ENCODE measurements around the gene HYPK.
A peak's percentile ranks its signal among the peaks of the same experiment; 100 is the strongest.
"Not testable (repeated sequence)": the region's sequence is repeated elsewhere in the genome, so short reads cannot be mapped to it uniquely, and the experiment has no call there.

HYPK gene

DNA sequence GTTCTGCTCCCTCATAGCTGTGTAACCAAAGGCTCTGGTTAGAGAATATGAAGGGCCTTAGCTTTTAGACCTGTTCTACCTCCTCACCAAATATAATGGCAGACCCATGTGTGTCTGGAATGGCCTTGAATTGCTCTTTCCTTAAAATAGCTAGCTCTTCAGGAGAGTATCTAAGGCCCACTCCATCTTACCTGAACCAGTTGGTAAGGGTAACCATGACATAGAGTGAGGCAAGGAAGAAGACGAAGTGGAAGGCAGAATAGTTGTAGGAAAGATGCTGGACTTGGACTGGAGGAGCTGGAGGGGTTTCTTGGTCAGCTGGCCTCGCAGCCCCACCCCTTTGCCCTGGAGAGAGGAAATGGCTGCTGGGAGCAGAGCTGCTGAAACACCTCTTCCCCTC, 5.2 kb upstream of the HYPK start:
- no peak for DNase-seq (ENCODE audit: low read depth)
- no peak overlapping the region for H3K4me3 ChIP-seq (ENCODE audit: low read length)
- TF ChIP-seq, protein P1, sequence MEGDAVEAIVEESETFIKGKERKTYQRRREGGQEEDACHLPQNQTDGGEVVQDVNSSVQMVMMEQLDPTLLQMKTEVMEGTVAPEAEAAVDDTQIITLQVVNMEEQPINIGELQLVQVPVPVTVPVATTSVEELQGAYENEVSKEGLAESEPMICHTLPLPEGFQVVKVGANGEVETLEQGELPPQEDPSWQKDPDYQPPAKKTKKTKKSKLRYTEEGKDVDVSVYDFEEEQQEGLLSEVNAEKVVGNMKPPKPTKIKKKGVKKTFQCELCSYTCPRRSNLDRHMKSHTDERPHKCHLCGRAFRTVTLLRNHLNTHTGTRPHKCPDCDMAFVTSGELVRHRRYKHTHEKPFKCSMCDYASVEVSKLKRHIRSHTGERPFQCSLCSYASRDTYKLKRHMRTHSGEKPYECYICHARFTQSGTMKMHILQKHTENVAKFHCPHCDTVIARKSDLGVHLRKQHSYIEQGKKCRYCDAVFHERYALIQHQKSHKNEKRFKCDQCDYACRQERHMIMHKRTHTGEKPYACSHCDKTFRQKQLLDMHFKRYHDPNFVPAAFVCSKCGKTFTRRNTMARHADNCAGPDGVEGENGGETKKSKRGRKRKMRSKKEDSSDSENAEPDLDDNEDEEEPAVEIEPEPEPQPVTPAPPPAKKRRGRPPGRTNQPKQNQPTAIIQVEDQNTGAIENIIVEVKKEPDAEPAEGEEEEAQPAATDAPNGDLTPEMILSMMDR (conservative IDR thresholded peaks at IDR 0.05; ENCODE audit: low read length) = no peak

DNA sequence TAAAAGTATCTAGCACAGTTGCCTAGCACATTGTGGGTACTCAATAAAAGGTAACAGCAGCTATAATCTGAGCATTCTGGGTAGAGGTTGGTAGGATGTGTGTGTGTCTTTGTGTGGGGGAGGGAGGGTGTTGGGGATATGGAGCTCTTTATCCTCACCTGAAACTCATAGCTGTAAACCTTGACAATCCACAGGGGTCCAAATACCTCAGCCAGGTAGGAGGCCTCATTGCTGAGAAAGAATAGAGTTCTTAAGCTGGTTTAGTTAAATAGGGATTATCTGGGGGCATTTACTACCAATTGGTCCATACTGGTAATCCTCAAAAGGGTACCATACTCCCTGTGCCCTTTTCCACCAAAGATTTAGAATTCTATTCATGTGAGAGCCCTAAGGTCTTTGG, 4.4 kb upstream of the HYPK start:
- TF ChIP-seq, protein P1 (conservative IDR thresholded peaks at IDR 0.05; ENCODE audit: low read length) = no peak
- DNase-seq (ENCODE audit: low read depth) = no peak
- H3K4me3 ChIP-seq (ENCODE audit: low read length) = no peak overlapping the region

DNA sequence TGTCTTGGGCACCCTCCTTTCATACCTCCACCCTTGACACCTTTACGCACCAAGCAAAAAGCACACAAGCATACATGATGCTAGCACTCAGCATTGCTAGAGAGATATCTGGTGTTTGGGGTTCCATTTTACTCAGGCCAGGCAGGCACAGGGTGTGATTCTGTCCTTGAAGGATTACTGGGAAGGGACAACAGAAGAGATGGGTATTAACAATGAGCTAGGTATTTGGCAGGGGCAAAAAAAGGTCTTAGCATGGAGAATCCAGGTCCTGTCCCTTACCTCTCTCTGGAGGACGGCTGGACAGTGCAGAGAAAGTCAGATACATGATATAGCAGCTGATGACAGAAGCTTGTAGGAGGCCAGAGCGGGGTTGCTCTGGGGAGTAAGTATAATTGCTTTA, 3.8 kb upstream of the HYPK start:
- no peak for DNase-seq (ENCODE audit: low read depth)
- no peak overlapping the region for H3K4me3 ChIP-seq (ENCODE audit: low read length)
- TF ChIP-seq, protein P1 (conservative IDR thresholded peaks at IDR 0.05; ENCODE audit: low read length) = no peak

DNA sequence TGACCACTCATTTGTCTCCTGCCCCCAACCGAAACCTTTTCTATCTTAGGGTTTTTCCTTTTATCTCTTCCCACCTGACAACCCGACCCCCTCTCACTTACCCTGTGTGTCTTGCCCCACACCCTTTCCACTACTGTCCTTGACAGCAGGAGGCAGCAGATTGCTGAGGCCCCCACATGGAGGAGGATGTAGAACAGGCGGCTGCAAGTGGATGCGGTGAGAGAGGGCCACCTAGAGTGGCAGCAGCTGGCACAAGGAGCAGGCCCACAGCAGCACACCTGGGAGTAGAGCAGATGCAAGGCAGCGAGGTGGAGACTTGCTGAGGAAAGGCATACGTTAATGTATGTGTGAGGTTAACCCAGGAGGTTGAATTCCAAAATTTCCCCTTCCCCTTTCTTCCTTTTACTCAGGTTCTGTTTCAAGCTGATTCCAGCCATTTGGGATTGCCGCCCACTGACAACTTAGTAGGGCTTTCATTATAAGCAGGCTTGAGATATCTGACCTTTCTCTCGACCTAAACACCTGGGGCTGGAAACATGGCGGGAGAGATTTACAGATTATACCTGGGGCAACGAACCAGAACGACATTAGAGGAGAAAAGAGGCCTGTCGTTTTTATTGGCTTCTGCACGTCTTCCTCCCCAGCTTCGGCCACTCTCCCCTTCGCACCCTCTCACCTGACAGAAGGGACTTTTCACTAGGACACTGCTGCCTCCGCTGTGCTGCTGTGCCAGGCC, 1.0 kb upstream of the HYPK start:
- H3K4me3 ChIP-seq (ENCODE audit: low read length) = no peak overlapping the region
- TF ChIP-seq, protein P1 (conservative IDR thresholded peaks at IDR 0.05; ENCODE audit: low read length) = no peak
- no peak for DNase-seq (ENCODE audit: low read depth)

DNA sequence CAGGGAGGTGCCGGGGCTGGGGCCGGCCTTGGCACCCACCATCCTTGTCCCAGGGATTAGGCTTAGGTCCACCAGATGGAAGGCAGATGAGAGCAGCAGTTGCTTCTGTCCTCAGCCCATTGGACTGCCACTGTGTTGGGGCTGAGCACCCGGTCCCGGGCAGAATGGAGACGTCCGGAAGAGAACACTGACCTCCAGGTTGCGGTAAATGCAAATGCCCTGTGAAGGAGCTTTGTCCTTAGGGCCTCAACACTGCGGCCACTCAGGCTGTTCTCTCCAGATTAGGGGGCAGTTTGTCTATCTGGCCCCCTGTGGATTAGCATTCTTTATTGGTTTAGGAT, 484 bp upstream of the HYPK start, which contains the start of gene SERINC4:
Gene SERINC4 (minus strand): TSS at position 276 of the 341 bp plus-strand sequence. CDS start 234 bp downstream, at position 42.
- peak within 1 kb of the TSS; percentile 99 for H3K4me3 ChIP-seq (ENCODE audit: low read length)
- DNase-seq (ENCODE audit: low read depth) = no peak
- TF ChIP-seq, protein P1 (conservative IDR thresholded peaks at IDR 0.05; ENCODE audit: low read length) = no peak

DNA sequence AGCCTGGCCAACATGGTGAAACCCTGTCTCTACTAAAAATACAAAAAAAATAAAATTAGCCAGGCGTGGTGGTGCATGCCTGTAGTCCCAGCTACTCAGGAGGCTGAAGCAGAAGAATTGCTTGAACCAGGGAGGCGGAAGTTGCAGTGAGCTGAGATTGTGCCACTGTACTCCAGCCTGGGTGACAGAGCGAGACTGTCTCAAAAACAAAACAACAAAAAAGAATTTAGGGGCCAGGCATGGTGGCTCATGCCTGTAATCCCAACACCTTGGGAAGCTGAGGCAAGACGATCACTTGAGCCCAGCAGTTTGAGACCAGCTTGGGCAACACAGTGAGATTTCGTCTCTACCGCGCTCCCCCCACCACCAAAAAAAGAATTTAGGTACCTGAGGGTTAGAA, 2.3 kb downstream of the HYPK start:
- DNase-seq (ENCODE audit: low read depth); H3K4me3 ChIP-seq (ENCODE audit: low read length): not testable (repeated sequence)

DNA sequence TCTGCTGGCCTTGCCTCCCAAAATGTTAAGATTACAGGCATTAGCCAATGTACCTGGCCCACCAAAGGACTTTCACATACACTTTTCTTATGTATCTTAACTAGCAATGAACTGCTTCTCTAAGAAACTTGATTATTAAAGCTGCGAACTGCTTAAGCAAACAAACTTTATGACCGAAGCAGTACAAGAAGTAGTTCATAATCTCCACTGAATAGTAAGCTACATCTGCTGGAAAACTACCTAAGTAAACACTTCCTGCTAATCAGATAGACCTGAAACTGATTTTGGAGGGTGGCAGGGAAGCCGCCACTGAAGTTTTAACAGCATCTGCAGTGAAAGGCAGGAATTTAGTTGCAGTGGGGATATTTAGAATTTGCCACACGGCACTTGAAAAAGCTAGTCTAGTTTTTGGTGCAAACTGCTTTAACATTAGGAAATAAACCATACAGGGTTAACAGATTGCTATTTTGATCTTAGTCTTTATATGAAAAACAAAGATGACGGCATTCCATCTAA, 8.1 kb downstream of the HYPK start:
- no peak for DNase-seq (ENCODE audit: low read depth)
- TF ChIP-seq, protein P1 (conservative IDR thresholded peaks at IDR 0.05; ENCODE audit: low read length) = no peak
- H3K4me3 ChIP-seq (ENCODE audit: low read length) = no peak overlapping the region

All from AG10803 (cell line).